OCI-LY1 (cell line): ENCODE data around the gene ACADL.

Experiments used
- EZH2 ChIP-seq: fragments of 200-600 bp; sonication (generic), shearing (Covaris generic); IDR thresholded peaks from 2 replicates; pipeline ENCODE4 v1.8.0; 2017; ENCODE audit warnings: borderline replicate concordance, mixed run types, mild to moderate bottlenecking, antibody characterized with exemption, low read length, moderate library complexity, mixed read lengths
- TF ChIP-seq, protein P1 (sequence below): fragments of 200-600 bp; sonication (generic), shearing (Covaris generic); IDR thresholded peaks from 2 replicates; pipeline ENCODE4 v1.5.1; 2017; ENCODE audit warnings: mild to moderate bottlenecking, antibody characterized with exemption, low read length, moderate library complexity, mixed read lengths

- TF ChIP-seq, protein P1, sequence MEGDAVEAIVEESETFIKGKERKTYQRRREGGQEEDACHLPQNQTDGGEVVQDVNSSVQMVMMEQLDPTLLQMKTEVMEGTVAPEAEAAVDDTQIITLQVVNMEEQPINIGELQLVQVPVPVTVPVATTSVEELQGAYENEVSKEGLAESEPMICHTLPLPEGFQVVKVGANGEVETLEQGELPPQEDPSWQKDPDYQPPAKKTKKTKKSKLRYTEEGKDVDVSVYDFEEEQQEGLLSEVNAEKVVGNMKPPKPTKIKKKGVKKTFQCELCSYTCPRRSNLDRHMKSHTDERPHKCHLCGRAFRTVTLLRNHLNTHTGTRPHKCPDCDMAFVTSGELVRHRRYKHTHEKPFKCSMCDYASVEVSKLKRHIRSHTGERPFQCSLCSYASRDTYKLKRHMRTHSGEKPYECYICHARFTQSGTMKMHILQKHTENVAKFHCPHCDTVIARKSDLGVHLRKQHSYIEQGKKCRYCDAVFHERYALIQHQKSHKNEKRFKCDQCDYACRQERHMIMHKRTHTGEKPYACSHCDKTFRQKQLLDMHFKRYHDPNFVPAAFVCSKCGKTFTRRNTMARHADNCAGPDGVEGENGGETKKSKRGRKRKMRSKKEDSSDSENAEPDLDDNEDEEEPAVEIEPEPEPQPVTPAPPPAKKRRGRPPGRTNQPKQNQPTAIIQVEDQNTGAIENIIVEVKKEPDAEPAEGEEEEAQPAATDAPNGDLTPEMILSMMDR, result no peak
- TF ChIP-seq EZH2, result no peak
Observed at GRCh38 chr2:210169516-210170195, 55.6 kb downstream of the ACADL start.
